Measurements from ENCODE around the gene PIGL. TPM values are rescaled to one million over a fixed set of nuclear protein-coding genes. Genes with fewer than 3 reads are reported as not detected.

PIGL gene
- total RNA-seq, 1 donor from 2014 or later, result 53.0 TPM

GRCh38 chr17:16314859-16315258, 97.8 kb downstream of the PIGL start:
- Histone ChIP-seq H3K36me3 (ENCODE audit: control insufficient read depth, insufficient read depth, low read length) (no peaks in the 10 kb centered on the region), H3K27me3 (ENCODE audit: control insufficient read depth, insufficient read depth, low read length) (no peaks in the 10 kb centered on the region), H3K4me3 (ENCODE audit: low read depth, low read length) (no peak overlapping the region)
- no peak for DNase-seq (ENCODE audit: low read depth)
- TF ChIP-seq CTCF (IDR thresholded peaks at IDR 0.05; ENCODE audit: insufficient read depth, low read length, poor library complexity, severe bottlenecking), result no peak

GRCh38 chr17:16319969-16320368, 103.0 kb downstream of the PIGL start:
- H3K36me3 ChIP-seq (ENCODE audit: control insufficient read depth, insufficient read depth, low read length), result no peaks in the 10 kb centered on the region
- no peak for DNase-seq (ENCODE audit: low read depth)
- no peaks in the 10 kb centered on the region for H3K27me3 ChIP-seq (ENCODE audit: control insufficient read depth, insufficient read depth, low read length)
- H3K4me3 ChIP-seq (ENCODE audit: low read depth, low read length), result no peak overlapping the region
- no peak for TF ChIP-seq CTCF (IDR thresholded peaks at IDR 0.05; ENCODE audit: insufficient read depth, low read length, poor library complexity, severe bottlenecking)

- no peak for TF ChIP-seq CTCF (IDR thresholded peaks at IDR 0.05; ENCODE audit: insufficient read depth, low read length, poor library complexity, severe bottlenecking)
- DNase-seq (ENCODE audit: low read depth), result no peak
- Histone ChIP-seq H3K36me3 (ENCODE audit: control insufficient read depth, insufficient read depth, low read length) (no peaks in the 10 kb centered on the region), H3K4me3 (ENCODE audit: low read depth, low read length) (no peak overlapping the region), H3K27me3 (ENCODE audit: control insufficient read depth, insufficient read depth, low read length) (no peaks in the 10 kb centered on the region)
These were observed 105.6 kb downstream of the PIGL start for GRCh38 chr17:16322636-16323035.

- DNase-seq (ENCODE audit: low read depth), result no peak
- H3K27me3 ChIP-seq (ENCODE audit: control insufficient read depth, insufficient read depth, low read length), result no peaks in the 10 kb centered on the region
- no peaks in the 10 kb centered on the region for H3K36me3 ChIP-seq (ENCODE audit: control insufficient read depth, insufficient read depth, low read length)
- H3K4me3 ChIP-seq (ENCODE audit: low read depth, low read length), result no peak overlapping the region
- no peak for TF ChIP-seq CTCF (IDR thresholded peaks at IDR 0.05; ENCODE audit: insufficient read depth, low read length, poor library complexity, severe bottlenecking)
These were observed 109.0 kb downstream of the PIGL start for GRCh38 chr17:16325964-16326363.

GRCh38 chr17:16327018-16327417, 110.0 kb downstream of the PIGL start:
- H3K36me3 ChIP-seq (ENCODE audit: control insufficient read depth, insufficient read depth, low read length), result no peaks in the 10 kb centered on the region
- DNase-seq (ENCODE audit: low read depth), result no peak
- no peaks in the 10 kb centered on the region for H3K27me3 ChIP-seq (ENCODE audit: control insufficient read depth, insufficient read depth, low read length)
- no peak for TF ChIP-seq CTCF (IDR thresholded peaks at IDR 0.05; ENCODE audit: insufficient read depth, low read length, poor library complexity, severe bottlenecking)
- H3K4me3 ChIP-seq (ENCODE audit: low read depth, low read length), result no peak overlapping the region

- TF ChIP-seq CTCF (IDR thresholded peaks at IDR 0.05; ENCODE audit: insufficient read depth, low read length, poor library complexity, severe bottlenecking), result peak; percentile 12
- Histone ChIP-seq H3K27me3 (ENCODE audit: control insufficient read depth, insufficient read depth, low read length) (no peaks in the 10 kb centered on the region), H3K36me3 (ENCODE audit: control insufficient read depth, insufficient read depth, low read length) (no peaks in the 10 kb centered on the region), H3K4me3 (ENCODE audit: low read depth, low read length) (no peak overlapping the region)
- DNase-seq (ENCODE audit: low read depth), result no peak
These were observed 112.0 kb downstream of the PIGL start for GRCh38 chr17:16328997-16329396.

All from kidney epithelial cell (primary cell).